Eye (tissue), 1 donor: ENCODE measurements around the gene TTR.

Experiments used
- DNase-seq: peaks from one replicate; pipeline ENCODE4 v3.0.0-alpha.2; 2015

The TTR gene

DNA sequence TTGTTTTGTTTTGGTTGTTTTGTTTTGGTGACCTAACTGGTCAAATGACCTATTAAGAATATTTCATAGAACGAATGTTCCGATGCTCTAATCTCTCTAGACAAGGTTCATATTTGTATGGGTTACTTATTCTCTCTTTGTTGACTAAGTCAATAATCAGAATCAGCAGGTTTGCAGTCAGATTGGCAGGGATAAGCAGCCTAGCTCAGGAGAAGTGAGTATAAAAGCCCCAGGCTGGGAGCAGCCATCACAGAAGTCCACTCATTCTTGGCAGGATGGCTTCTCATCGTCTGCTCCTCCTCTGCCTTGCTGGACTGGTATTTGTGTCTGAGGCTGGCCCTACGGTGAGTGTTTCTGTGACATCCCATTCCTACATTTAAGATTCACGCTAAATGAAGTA lies at the start of gene TTR:
TTR (plus strand) TSS at position 250 of the 400 bp plus-strand sequence; CDS start at position 276, 26 bp downstream.
- no peak for DNase-seq

DNA sequence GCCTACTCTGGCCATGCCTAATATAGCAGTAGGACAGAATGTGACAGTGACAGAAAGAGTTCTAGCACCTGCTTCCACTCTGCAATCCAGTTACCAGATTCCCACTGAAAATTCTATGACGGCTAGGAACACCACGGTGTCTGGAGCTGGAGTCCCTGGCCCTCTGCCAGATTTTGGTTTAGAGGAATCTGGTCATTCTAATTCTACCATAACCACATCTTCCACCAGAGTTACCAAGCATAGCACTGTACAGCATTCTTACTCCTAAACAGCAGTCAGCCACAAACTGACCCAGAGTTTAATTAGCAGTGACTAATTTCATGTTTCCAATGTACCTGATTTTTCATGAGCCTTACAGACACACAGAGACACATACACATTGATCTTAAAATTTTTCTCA lies 45.2 kb upstream of the TTR start:
- no peak for DNase-seq

DNA sequence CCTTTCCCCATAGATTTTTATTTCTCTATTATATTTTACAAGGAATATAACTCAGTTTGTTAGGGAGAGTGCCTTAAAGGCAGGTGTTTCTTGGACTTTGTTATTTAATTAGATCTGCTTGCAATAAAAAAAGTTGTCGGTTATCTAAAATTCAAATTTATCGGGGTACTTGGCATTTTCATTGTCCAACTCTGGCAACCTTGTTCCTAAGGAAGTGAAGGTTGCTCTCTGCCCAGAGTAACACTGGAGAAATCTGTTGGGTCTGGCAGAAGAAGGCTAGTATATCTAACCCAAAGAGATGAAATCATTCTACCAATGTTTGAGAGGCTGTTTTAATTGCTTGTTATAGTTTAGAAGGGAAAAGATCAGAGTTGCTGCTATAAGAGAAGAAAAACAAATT lies 42.8 kb upstream of the TTR start:
- DNase-seq, result no peak

DNA sequence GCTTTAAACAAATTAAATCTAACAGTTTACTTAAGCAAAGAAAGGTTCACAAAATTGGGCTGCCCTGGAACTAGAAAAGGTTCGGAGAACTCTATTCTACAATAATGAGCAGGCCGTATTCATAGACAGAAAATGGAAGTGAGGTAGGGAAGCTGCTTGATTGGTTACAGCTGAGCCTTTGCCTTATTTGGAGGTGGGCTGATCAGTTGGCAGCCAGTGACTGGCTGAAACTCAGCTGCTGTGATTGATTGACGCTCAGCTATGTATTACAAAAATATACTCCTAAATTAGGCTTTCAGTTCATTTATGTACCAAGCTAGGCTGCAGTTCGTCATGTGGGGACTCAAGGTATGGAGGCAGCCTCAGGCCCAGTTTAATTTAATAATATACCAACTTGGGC lies 42.3 kb upstream of the TTR start:
- no peak for DNase-seq

DNA sequence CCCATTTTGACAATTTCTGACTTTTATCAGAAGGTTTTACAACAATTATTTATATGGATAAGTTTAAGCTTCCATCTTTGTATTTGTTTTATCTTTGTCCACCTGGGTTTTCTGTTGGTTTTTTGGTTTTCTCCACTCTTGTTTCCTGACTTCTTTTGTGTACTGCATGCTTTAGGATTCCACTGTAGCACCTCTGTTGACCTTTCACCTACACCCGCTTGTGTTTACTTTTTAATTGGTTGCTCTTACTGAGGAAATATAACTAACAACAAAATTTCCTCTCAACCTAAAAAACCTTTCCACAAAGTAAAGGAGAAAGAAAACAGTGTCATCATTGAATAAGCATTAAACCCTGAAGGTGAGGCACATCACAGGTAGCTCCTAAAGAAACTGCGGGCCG lies 39.8 kb upstream of the TTR start:
- DNase-seq, result no peak

DNA sequence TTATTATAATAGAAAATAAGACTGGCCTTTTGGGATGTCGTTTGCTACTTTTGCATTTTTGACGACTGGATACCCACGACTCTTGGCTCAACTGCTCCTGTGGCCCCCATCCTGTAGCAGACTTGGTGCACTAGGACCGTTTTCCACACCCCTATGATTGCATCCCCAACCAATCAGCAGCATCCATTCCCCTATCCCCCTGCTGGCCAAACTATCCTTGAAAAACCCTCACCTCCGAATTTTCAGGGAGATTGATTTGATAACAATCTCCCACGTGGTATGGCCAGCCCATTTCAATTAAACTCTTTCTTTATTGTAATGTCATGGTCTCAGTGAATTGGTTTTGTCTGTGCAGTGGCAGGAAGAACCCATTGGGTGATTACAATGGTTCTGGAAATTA lies 37.9 kb upstream of the TTR start:
- DNase-seq, result no peak

DNA sequence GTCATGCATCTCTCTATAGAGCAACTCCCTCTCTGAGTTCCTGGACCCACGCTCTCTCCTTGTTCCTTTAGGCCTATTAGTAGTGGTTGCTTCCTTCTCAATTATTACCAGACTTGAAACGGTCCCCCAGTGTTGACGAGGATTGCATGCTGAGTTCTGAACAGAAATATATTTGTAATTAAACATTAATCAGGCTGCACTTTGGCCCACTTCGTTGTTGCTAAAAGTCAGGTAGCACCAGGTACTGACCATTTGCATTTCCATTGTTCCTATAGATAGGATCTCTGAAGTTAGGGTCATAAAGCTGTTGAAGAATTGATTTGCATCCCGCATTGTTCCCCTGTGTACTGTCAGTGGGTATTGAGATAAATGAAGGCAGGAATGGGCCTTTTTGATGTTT lies 36.9 kb upstream of the TTR start:
- DNase-seq, result no peak

DNA sequence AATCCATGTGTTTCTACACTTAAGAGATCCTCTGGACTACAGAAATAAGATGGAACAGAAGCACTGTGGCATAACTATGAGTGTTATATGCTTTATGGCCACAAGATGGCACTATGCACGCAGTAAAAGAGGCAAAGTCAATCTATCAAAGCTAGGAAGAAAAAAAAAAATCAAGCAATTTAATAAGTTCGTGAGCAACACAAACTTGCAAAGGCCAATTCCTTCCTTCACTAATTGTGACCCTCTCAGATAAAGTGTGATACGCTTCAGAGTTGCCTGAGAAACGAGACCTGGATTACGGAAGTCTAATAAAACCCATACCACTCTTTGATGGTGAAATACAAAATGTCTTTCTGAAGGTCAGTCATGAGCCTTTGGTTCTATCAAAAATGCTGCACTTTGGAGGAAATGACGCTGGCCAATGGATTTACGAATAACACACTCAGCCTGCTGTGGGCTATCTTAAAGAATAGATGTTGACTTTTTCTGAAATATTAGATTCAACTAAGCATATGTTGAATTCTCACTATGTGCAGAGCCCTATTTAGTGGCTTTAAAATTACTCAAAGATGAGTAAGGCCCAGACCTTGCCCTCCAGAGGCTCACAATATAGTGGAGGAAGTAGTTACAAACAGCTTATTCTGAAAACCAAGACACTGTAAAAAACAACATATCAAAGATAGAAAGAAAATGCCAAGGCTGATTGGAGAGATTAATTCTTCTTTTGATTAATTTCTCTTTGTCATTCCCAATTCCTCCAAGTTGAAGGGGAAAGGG lies 35.5 kb upstream of the TTR start:
- peak; percentile 91 for DNase-seq

DNA sequence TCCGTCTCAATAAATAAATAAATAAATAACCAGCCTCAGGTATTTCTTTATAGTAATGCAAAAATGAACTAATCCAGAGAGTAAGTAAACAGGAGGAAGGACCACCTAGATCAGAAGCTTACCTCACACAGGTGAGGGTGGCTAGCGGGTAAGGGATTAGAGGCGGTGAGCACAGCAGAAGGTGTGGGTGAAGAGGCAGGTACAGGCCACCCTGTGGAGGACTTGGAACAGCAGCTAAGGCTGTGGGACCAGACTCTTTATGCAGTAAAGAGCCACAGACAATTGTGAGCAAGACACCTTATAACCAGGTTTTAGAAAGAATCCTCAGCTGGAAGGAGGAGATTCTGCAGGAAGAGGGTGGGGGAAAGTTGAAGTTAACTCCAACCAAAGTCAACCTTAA lies 34.2 kb upstream of the TTR start:
- no peak for DNase-seq

DNA sequence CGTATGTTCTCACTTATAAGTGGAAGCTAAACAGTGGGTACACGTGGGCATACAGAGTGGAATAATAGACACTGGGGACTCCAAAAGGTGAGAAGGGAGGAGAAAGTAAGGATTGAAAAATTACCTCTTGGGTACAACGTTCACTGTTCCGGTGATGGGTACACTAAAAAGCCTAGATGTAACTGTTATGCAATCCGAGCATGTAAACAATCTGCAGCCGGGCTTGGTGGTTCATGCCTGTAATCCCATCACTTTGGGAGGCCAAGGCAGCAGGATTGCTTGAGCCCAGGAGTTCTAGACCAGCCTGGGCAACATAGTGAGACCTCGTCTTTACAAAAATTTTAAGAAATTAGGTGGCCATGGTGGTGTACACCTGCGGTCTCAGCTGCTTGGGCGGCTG lies 33.1 kb upstream of the TTR start:
- DNase-seq, result no peak

DNA sequence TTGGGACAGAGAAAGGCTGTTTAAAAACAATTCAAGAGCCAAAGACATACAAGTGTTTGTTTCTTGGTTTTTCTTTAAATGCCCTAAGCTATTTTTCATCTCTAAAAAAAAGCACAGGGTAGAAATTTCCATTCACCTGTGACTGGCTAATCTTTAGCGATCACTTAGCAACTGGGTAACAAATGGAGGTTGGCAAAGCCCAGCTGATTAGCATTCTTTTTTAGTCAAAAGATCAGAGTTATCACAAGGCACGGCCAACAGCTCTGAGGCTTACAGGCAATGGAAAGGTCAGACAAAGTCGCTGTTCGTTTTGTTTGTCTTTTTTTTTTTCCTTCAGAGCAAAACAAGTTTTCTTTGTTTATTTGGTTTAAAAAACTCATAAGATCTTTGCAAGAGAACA lies 29.0 kb upstream of the TTR start:
- no peak for DNase-seq

DNA sequence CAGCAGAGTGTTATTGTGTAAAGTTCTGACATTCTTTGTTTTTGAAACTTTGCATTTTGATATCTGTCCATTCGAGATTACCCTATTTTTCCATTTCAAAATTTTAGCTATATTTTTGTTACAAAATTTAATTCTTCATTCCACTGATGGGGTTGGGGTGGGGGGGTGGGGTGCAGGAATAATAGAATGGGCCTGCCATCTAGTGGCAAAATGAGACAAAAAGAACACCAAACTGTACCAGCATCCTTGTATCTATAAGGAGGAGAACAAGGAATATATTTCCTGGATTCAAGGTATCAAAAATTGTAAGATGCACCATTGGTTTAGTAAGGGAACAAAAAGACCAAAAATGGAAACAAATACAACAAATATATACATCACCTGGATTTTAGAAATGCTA lies 27.9 kb upstream of the TTR start:
- no peak for DNase-seq

DNA sequence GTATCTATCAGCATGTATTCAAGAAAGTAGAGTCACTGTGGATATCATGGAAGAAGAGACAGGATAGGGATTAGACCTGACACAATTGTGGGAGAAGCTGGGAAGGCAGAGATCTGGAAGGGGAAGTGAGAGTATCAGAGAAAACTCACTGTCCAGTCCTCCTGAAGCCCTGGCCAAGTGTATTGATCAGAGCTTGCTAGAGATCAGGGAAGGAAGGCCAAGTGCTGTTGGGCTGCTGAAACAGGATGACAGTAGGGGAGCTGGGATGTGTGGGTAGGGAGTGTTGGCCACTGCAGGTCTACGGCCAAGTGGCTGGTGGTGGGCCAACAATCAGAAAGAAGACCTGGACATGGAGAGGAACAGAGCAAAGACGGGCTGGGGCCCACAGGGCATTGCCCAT lies 26.3 kb upstream of the TTR start:
- no peak for DNase-seq

DNA sequence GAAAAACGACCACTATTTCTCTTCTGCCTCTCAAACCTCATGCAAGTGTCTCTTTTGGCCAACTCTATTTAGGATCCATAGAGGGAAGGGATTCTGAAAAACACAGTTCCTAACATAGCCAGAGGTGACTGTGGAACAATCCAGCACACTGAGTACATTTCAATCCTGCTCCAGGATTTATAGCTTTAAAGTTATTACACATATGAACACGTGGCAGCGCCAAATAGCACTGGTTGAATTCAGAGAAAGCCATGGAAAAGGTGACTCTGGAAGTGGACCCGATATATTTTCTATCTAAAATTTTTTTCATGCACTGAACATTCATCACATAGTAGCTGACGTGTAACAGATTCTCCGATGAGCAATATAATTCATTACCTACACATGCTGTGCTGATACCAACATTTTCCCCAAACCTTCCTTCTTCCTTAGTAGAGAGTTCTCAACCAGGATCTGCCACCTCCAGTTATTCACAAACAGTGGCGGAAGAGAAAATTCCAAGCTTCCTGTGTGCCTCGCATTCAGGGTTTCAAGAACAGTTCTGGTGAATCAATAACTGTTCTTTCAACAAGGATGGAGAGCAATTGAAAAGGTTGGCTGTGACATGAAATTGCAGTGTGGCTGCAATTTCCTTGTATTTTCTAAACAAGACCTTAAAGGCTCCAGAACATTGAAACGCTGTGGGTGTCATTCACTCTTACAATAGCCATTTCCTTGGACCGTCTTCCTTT lies 25.7 kb upstream of the TTR start:
- DNase-seq, result no peak

DNA sequence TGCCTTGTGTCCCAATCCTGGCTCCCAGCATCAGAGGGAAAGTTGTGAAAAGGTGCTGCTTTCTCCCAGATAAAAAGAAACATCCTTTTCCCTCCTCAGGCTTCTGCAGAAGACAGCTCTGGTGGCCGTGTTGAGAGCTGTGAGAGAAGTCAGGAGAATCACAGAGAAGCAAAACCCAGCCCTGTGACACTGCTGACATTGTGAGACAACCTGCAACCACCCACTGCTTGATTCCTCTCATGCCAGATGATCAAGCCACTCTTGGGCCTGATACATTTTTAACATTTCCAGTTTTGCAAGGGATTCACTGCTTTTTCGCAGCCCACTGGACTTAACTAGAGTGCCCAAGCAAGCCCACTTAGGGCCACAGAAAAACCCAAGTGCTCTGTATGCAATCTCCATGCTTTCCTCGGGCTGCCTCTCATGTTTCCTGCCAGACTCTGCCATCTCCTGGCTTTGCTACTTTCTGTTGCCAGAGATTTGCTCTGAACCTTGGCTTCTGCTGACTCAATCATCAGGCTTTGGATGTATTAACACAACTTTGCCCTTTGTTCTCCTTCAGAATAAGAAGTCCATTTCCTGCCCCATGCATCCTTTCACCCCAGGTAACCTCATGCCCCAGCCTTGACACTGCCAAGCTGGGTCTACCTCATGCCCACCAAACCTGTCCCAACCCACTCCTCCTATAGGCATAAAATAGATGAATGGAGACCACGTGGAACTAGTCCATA lies 24.9 kb upstream of the TTR start:
- DNase-seq, result no peak

DNA sequence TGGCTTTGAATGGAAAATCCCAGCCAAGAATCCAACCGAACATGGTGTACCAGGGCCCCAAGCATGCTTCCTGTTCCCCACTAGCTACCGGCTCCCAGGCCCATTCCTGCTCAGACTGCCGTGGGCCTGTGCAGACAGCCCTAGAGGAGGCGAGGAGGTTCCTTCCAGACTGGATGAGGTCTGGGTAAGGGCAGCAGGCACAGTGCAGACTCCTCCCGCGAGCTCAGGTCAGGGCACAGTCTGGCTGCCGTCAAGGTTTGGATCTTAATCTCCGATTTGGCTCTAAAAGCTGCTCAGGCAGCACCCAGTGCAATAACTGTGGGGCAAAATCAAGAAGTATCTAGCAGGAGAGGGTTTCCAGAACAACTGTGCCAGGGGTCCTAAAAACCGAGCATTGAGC lies 19.3 kb upstream of the TTR start:
- DNase-seq, result no peak

DNA sequence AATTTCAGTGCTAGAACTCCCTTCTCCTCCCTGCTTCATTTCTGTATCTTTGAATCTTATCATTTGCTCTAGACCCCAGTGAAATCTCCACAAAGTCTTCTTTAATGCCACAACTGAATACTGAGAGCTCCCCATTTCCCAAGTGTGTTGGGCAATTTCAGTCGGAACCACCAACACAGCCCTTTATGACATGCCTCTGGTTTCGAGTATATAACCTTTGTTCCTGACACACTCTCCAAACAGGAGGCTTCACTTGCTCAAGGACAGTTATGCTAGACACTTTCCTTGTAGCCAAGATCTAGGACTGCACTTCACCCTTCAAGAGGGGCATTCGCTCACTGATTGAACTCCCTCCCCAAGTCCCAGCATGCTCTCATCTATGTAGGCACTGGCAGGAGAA lies 18.6 kb upstream of the TTR start:
- DNase-seq, result no peak

DNA sequence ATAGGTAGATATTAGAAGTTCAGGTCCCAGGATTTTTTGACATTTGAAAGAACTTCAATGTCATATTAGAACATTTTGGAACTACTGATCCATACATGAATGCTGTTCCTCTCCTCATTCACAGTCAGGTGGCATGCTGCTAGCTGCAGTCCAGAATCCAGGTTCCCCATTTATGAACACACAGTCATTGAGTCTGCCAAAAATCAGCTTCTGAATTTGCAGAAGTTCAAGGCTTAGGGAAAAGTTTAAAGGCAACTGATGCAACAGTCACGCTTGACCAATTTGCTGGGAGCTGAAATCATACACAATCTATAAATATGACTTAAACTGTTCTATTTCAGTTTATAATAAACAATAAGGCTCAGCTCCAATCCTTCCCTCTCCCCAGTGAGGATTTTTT lies 17.3 kb upstream of the TTR start:
- no peak for DNase-seq

DNA sequence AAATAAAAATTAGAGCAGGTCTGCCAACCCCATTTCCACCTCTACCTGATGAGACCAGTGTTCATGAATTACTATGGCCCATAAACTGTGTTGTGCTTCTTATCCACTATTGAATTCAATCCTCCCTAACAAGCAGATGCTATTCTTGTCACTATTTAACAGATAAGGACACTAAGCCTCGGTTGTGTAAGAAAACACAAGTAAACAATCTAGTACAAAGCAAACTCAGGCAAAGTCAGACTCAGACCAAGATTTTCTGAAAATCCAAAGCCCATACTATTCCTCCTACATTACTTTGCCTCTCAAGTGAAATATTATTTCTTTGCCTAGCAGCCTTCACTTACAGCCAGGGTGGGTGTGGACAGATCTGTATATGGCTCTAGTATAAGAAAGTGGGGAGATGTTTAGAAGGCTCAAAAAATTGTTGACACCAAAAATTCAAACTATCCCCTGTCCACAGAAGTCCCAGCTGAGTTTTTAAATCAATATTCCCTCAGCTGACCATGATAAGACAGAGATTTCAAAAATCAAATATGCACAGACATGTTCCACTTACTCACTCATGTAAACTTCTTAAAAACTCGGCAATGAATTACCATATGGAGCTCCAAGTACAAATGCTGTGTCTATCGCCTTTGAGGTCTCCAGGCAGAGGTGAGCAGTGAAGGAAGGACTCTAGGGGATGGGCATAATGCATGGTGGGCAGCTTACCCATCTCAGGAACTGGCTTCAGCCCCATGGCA lies 16.0 kb upstream of the TTR start:
- DNase-seq, result no peak

DNA sequence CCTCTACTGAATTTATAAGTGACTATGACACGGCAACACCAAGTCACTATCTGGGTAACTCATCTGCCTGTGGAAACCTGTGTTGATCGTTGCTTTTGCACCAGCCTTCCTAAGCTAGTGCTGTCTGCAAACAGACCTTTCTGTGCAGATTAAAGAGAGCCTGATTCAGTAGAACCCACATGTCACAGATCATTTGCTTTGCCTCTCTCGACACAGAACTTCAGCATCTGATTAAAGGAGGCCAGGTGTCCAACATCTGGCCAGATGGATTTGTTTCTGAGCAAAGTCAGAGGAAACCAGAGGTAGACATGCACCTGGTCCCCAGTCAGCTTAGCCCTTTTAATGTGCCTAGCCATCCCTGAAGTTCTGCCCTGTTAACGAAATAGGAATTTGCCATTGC lies 15.0 kb upstream of the TTR start:
- DNase-seq, result no peak

DNA sequence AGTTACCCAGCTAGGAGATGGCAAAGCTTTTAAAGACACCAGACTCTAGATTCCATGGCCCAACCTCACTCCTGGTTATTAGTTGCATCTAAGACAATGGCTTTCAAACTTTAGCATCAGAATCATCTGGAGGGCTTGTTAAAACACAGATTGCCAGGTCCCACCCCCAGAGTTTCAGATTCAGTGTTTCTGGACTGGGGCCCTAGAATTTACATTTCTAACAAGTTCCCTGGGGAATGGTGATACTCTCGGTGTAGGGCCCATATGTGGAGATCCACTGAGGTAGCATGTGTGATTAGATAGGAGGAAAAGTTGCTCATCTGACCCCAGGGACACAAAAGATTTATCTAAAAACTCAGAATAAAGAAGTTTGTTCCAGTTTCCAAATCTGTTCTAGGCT lies 14.5 kb upstream of the TTR start:
- no peak for DNase-seq

DNA sequence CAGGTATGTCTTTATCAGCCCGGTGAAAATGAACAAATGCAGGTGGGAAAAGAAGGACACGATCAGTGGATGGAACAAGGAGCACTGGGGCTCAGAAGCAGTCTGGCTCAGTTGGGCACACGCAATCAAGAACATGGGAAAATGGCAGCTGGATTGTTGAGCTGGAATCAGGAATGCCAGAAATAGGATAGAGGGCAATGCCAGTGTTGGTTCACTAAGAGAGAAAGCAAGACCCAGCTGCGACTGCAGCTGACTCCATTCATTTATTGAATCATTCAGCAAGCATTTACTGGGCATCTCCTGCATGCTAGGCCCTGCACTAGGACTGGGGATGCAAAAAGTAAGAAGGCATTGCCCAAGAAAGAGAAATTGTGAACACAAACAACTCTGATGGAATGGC lies 13.6 kb upstream of the TTR start:
- no peak for DNase-seq

DNA sequence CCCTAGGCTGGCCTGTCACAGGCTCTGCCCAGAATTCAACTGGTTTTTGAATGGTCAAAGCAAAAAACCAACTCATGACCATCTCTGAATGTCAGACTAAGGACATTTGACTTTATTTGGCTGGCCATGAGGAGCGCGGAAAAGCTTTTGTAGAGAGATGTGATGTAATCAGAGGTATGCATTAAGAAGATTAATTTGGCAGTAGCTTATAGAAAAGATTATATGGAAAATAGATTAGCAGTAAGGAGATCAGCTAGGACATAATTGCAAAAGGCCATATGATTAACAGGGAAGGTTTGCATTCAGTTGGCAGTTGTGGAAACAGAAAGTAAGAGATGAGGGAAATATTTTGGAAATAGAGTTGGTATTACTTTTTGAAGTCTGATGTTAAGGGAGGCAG lies 12.3 kb upstream of the TTR start:
- no peak for DNase-seq
